Liver (tissue), 9 donors: ENCODE data around the gene CBFA2T3. TPM values are rescaled to one million over a fixed set of nuclear protein-coding genes. Genes with fewer than 3 reads are reported as not detected.

Source experiments
- DNase-seq: peaks from one replicate; pipeline ENCODE4 v3.0.0-alpha.2; 2017; ENCODE audit warnings: low spot score
- H3K27ac ChIP-seq, 2 donors: one replicate each; pipeline ENCODE4 v1.7.0; 2013; ENCODE audit warnings: inconsistent platforms in 2 of 2, low read length in 2 of 2, control low read depth in 1 of 2, low read depth in 1 of 2, mild to moderate bottlenecking in 1 of 2
- H3K27me3 ChIP-seq, 4 donors: one replicate each; pipeline versions ENCODE4 v1.6.1 to v1.7.0; 2013; ENCODE audit warnings: low read length in 3 of 4, inconsistent platforms in 1 of 4, mild to moderate bottlenecking in 1 of 4, moderate library complexity in 1 of 4; ENCODE audit not compliant: control insufficient read depth in 4 of 4, insufficient read depth in 4 of 4
- H3K36me3 ChIP-seq, 4 donors: one replicate each; pipeline versions ENCODE4 v1.6.1 to v1.7.0; 2013; ENCODE audit warnings: low read length in 3 of 4, mild to moderate bottlenecking in 3 of 4, low read depth in 1 of 4, moderate library complexity in 1 of 4; ENCODE audit not compliant: control insufficient read depth in 4 of 4, insufficient read depth in 3 of 4
- H3K4me1 ChIP-seq, 4 donors: one replicate each; pipeline versions ENCODE4 v1.6.1 to v1.7.0; 2013; ENCODE audit warnings: low read length in 3 of 4, mild to moderate bottlenecking in 3 of 4, moderate library complexity in 1 of 4; ENCODE audit not compliant: control insufficient read depth in 4 of 4, insufficient read depth in 4 of 4
- H3K4me3 ChIP-seq, 3 donors: one replicate each; pipeline versions ENCODE4 v1.6.1 to v1.7.0; 2013; ENCODE audit warnings: low read length in 3 of 3, control low read depth in 1 of 3, low read depth in 1 of 3, mild to moderate bottlenecking in 1 of 3
- H3K9ac ChIP-seq, 2 donors: one replicate each; pipeline ENCODE4 v1.7.0; 2013; ENCODE audit warnings: low read length in 2 of 2, mild to moderate bottlenecking in 2 of 2, moderate library complexity in 2 of 2, control low read depth in 1 of 2, low read depth in 1 of 2
- H3K9me3 ChIP-seq, 4 donors: one replicate each; pipeline versions ENCODE4 v1.6.1 to v1.7.0; 2013; ENCODE audit warnings: low read length in 3 of 4; ENCODE audit not compliant: control insufficient read depth in 4 of 4
- EGR1 ChIP-seq, 2 donors: IDR thresholded peaks; 2 replicates each; pipeline ENCODE4 v1.6.1; 2016 to 2018; ENCODE audit warnings: antibody characterized with exemption in 2 of 2, low read depth in 2 of 2
- FOXA1 ChIP-seq: IDR thresholded peaks from 2 replicates; pipeline ENCODE4 v1.6.1; 2016; ENCODE audit warnings: antibody characterized with exemption
- FOXA2 ChIP-seq: IDR thresholded peaks from 2 replicates; pipeline ENCODE4 v1.6.1; 2016; ENCODE audit warnings: antibody characterized with exemption
- GABPA ChIP-seq, 2 donors: IDR thresholded peaks in 1 of 2; conservative IDR thresholded peaks in 1 of 2; 2 replicates each; pipeline ENCODE4 v1.6.1; 2016; ENCODE audit warnings: antibody characterized with exemption in 2 of 2, mild to moderate bottlenecking in 1 of 2, moderate library complexity in 1 of 2
- HNF4A ChIP-seq, 2 donors: conservative IDR thresholded peaks; 2 replicates each; pipeline ENCODE4 v1.6.1; 2016; ENCODE audit warnings: antibody characterized with exemption in 2 of 2, mild to moderate bottlenecking in 2 of 2
- JUND ChIP-seq, 2 donors: IDR thresholded peaks; 2 replicates each; pipeline ENCODE4 v1.6.1; 2016; ENCODE audit warnings: antibody characterized with exemption in 2 of 2
- NR2F2 ChIP-seq: IDR thresholded peaks from 2 replicates; pipeline ENCODE4 v1.6.1; 2016; ENCODE audit warnings: antibody characterized with exemption
- RAD21 ChIP-seq, 2 donors: IDR thresholded peaks; 2 replicates each; pipeline ENCODE4 v1.6.1; 2016; ENCODE audit warnings: antibody characterized with exemption in 2 of 2, mild to moderate bottlenecking in 2 of 2
- RXRA ChIP-seq, 2 donors: IDR thresholded peaks; 2 replicates each; pipeline ENCODE4 v1.6.1; 2017 to 2018; ENCODE audit warnings: antibody characterized with exemption in 2 of 2, mild to moderate bottlenecking in 1 of 2
- SP1 ChIP-seq: IDR thresholded peaks from 2 replicates; pipeline ENCODE4 v1.6.1; 2018; ENCODE audit warnings: antibody characterized with exemption, mild to moderate bottlenecking
- TAF1 ChIP-seq: conservative IDR thresholded peaks from 2 replicates; pipeline ENCODE4 v1.6.1; 2016; ENCODE audit warnings: antibody characterized with exemption, mild to moderate bottlenecking
- YY1 ChIP-seq: IDR thresholded peaks from 2 replicates; pipeline ENCODE4 v1.6.1; 2016; ENCODE audit warnings: antibody characterized with exemption, mild to moderate bottlenecking
- WGBS: extraction: QIAGEN DNeasy Blood & Tissue Kit; methylation state at CpG from one replicate; pipeline ENCODE4 v1.1.7; 2013; 5-methylcytosine and 5-hydroxymethylcytosine counted together
- polyA plus RNA-seq, 2 donors: library from polyadenylated mRNA; stranded (reverse) in 1 of 2; unstranded in 1 of 2; fragments of 200-250 nt in 1 of 2; fragments of >200 nt in 1 of 2; fragmentation: Nextera tagmentation in 1 of 2; extraction: Ambion mirVana in 1 of 2; gene quantifications; one replicate each; pipeline versions ENCODE4 v1.2.1 to v1.2.3, GENCODE V29; 2013 to 2015
- total RNA-seq, 2 donors: library from RNA; depleted of rRNA; stranded (reverse); fragments of >200 nt; gene quantifications; one replicate each; pipeline ENCODE4 v1.2.3, GENCODE V29; 2014
- TF ChIP-seq, protein P1 (sequence below): IDR thresholded peaks from 2 replicates; pipeline ENCODE4 v1.6.1; 2016; ENCODE audit warnings: antibody characterized with exemption, mild to moderate bottlenecking
- TF ChIP-seq, protein P2 (sequence below): IDR thresholded peaks from 2 replicates; pipeline ENCODE4 v1.6.1; 2016; ENCODE audit warnings: antibody characterized with exemption
- donor health status: healthy.
- donor health status: healthy.
- donor health status: healthy.
- donor health status: healthy.
- donor health status: healthy.

Gene CBFA2T3
- total and polyA plus RNA-seq, 4 donors: 1.4 to 4.5 (median 3.1) TPM

DNA sequence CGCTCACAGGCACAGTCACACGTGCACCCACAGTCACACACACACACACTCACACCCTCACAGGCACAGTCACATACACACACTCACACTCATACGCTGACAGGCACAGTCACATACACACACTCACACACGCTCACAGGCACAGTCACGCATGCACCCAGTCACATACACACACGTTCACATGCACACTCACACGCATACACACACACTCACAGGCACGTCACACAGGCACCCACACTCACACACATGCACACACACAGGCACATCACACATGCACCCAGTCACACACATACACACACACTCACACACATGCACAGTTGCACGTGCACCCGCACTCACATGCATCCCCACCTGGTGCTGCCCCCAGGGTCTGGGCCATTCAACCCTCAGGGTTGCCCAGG lies 46.1 kb upstream of the CBFA2T3 start:
- Histone ChIP-seq H3K27me3 (peaks cover 0 to 4% (median 0%) of the 10 kb centered on the region in 4 donors), H3K4me3 (no peak overlapping the region), H3K4me1 (no peaks in the 10 kb centered on the region), H3K36me3 (no peaks in the 10 kb centered on the region), H3K9me3 (peaks cover 0 to 2% (median 0%) of the 10 kb centered on the region in 4 donors), H3K27ac (no peak overlapping the region), H3K9ac (no peak overlapping the region)
- TF ChIP-seq GABPA (IDR thresholded peaks at IDR 0.05 in 1 of 2, conservative IDR thresholded peaks at IDR 0.05 in 1 of 2): no peak
- TF ChIP-seq, protein P1, sequence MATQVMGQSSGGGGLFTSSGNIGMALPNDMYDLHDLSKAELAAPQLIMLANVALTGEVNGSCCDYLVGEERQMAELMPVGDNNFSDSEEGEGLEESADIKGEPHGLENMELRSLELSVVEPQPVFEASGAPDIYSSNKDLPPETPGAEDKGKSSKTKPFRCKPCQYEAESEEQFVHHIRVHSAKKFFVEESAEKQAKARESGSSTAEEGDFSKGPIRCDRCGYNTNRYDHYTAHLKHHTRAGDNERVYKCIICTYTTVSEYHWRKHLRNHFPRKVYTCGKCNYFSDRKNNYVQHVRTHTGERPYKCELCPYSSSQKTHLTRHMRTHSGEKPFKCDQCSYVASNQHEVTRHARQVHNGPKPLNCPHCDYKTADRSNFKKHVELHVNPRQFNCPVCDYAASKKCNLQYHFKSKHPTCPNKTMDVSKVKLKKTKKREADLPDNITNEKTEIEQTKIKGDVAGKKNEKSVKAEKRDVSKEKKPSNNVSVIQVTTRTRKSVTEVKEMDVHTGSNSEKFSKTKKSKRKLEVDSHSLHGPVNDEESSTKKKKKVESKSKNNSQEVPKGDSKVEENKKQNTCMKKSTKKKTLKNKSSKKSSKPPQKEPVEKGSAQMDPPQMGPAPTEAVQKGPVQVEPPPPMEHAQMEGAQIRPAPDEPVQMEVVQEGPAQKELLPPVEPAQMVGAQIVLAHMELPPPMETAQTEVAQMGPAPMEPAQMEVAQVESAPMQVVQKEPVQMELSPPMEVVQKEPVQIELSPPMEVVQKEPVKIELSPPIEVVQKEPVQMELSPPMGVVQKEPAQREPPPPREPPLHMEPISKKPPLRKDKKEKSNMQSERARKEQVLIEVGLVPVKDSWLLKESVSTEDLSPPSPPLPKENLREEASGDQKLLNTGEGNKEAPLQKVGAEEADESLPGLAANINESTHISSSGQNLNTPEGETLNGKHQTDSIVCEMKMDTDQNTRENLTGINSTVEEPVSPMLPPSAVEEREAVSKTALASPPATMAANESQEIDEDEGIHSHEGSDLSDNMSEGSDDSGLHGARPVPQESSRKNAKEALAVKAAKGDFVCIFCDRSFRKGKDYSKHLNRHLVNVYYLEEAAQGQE: no peak
- no peak for TF ChIP-seq TAF1
- TF ChIP-seq NR2F2: no peak
- no peak for TF ChIP-seq FOXA2
- TF ChIP-seq EGR1 (IDR thresholded peaks at IDR 0.05; ENCODE audit: low read depth in 2 of 2): no peak
- TF ChIP-seq HNF4A (conservative IDR thresholded peaks at IDR 0.05): no peak
- WGBS: 83% methylated on average over 10 of the region's 10 CpGs
- DNase-seq: no peak

DNA sequence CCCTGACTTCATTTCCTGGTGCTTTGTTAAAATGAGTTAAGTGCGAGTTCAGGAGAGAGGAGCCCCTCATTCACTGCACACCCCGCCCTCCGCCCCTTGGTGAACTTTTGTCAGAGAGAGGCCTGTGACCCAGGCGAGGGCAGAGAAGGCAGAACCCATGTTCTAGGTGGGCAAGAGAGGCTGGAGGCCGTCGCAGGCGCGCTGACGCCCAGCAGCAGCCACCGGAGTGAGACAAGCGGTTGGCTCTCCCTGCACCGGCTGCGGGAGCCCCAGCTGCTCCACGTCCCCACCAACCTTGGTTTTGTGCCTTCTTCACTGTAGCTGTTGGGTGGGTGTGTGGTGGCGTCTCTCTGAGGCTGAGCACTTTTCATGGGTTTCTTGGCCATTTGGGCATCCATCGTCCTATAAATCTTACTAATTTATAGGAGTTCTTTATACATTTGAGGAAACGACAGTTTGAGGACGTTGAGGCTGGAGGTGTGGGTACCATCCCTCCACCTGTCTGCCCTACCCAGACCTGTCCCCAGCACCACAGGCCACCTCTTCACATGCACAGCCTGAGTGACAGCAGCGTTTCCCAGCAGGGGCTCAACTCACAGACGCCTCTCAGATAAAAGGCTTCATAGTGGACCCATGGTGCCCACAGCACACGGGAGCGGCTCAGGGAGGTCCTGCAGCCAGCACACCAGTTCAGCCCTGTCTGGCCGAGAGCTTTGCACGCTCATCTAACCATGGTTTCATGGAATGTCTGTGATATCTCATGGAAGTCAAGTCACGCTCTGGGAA lies 45.2 kb upstream of the CBFA2T3 start:
- 72% methylated on average over 25 of the region's 25 CpGs for WGBS

More for the DNA sequence above, 45.2 kb upstream of the CBFA2T3 start:
- Histone ChIP-seq H3K27ac (no peak overlapping the region), H3K4me1 (no peaks in the 10 kb centered on the region), H3K9ac (no peak overlapping the region), H3K27me3 (peaks cover 0 to 4% (median 0%) of the 10 kb centered on the region in 4 donors), H3K9me3 (peaks cover 0 to 2% (median 0%) of the 10 kb centered on the region in 4 donors), H3K4me3 (no peak overlapping the region), H3K36me3 (no peaks in the 10 kb centered on the region)
- TF ChIP-seq JUND (IDR thresholded peaks at IDR 0.05): no peak
- TF ChIP-seq SP1: no peak
- TF ChIP-seq, protein P1: no peak
- no peak for TF ChIP-seq YY1
- no peak for TF ChIP-seq RXRA (IDR thresholded peaks at IDR 0.05)
- no peak for TF ChIP-seq RAD21 (IDR thresholded peaks at IDR 0.05)
- TF ChIP-seq FOXA1: no peak
- TF ChIP-seq HNF4A (conservative IDR thresholded peaks at IDR 0.05): no peak
- TF ChIP-seq FOXA2: no peak
- TF ChIP-seq NR2F2: no peak
- TF ChIP-seq, protein P2, sequence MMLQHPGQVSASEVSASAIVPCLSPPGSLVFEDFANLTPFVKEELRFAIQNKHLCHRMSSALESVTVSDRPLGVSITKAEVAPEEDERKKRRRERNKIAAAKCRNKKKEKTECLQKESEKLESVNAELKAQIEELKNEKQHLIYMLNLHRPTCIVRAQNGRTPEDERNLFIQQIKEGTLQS: no peak
- no peak for DNase-seq
